Left lung (tissue), 10 donors: ENCODE measurements around the gene SDK1. TPM values are rescaled to one million over a fixed set of nuclear protein-coding genes. Genes with fewer than 3 reads are reported as not detected.
A peak's percentile ranks its signal among the peaks of the same experiment; 100 is the strongest.

Experiments used
- ATAC-seq: fragments of 200-7000 bp; cut with Tn5 transposase; one replicate; pipeline ENCODE4 v1.9.1; 2020; ENCODE audit warnings: moderate library complexity
- DNase-seq, 4 donors: peaks; one replicate each; pipeline ENCODE4 v3.0.0-alpha.2; 2013 to 2020
- H3K27ac ChIP-seq, 2 donors: fragments of 200-600 bp; sonication (generic) in 1 of 2; one replicate each; pipeline versions ENCODE4 v1.5.0 to v1.8.0; 2020 to 2021
- H3K27me3 ChIP-seq, 2 donors: fragments of 200-600 bp; sonication (generic) in 1 of 2; one replicate each; pipeline versions ENCODE4 v1.5.0 to v1.8.0; 2020 to 2021
- H3K36me3 ChIP-seq, 2 donors: fragments of 200-600 bp; sonication (generic) in 1 of 2; one replicate each; pipeline versions ENCODE4 v1.5.0 to v1.8.0; 2020 to 2021
- H3K4me1 ChIP-seq, 2 donors: fragments of 200-600 bp; one replicate each; pipeline ENCODE4 v1.8.0; 2021
- H3K4me3 ChIP-seq, 2 donors: fragments of 200-600 bp; sonication (generic) in 1 of 2; one replicate each; pipeline versions ENCODE4 v1.5.0 to v1.8.0; 2020 to 2021; ENCODE audit warnings: mild to moderate bottlenecking in 1 of 2
- H3K9me3 ChIP-seq, 2 donors: fragments of 200-600 bp; sonication (generic) in 1 of 2; one replicate each; pipeline versions ENCODE4 v1.5.0 to v1.8.0; 2020 to 2021
- intact Hi-C, 2 donors: fragments of 100-400 bp; cut with DNase I; formaldehyde crosslinking; loops; one replicate each; pipeline versions ENCODE4 v1.11.2 to v1.14.2; 2022
- polyA plus RNA-seq, 6 donors: library from polyadenylated mRNA; unstranded; fragments of 120-200 nt; gene quantifications; one replicate each; pipeline ENCODE4 v1.2.1, GENCODE V29; 2013; ENCODE audit not compliant: insufficient read length in 6 of 6
- total RNA-seq, 2 donors: library from RNA; stranded (reverse); fragmentation: NEBNext Ultra II Directional; extraction: Animal tissue kit (Norgen Biotek cat#: 25700); gene quantifications; one replicate each; pipeline ENCODE4 v1.2.1, GENCODE V29; 2021
- TF ChIP-seq, protein P1 (sequence below), 2 donors: fragments of 200-600 bp; sonication (generic) in 1 of 2; IDR thresholded peaks; one replicate each; pipeline versions ENCODE4 v1.5.0 to v1.8.0; 2021; ENCODE audit warnings: antibody characterized with exemption in 2 of 2
- donor health status: DM: no; HTN: yes; CAD: no.
- donor health status: DM: no; HTN: no; CAD: no.

The SDK1 gene
- total and polyA plus RNA-seq, 8 donors: 5.5 to 17.6 (median 13.0) TPM

DNA sequence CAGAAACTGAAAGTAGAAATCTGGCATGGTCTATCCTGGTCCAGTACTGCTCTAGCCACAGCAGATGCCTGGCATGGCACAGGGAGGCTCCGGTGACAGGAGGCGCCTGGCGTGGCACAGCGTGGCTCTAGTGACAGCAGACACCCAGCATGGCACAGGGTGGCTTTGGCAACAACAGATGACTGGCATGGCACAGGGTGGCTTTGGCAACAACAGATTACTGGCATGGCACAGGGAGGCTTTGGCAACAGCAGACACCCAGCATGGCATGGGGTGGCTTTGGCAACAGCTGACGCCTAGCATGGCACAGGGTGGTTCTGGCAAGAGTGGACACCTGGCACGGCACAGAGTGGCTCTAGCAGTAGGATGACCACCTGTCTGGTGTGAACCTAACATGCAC, 900.5 kb downstream of the SDK1 start:
- TF ChIP-seq, protein P1, sequence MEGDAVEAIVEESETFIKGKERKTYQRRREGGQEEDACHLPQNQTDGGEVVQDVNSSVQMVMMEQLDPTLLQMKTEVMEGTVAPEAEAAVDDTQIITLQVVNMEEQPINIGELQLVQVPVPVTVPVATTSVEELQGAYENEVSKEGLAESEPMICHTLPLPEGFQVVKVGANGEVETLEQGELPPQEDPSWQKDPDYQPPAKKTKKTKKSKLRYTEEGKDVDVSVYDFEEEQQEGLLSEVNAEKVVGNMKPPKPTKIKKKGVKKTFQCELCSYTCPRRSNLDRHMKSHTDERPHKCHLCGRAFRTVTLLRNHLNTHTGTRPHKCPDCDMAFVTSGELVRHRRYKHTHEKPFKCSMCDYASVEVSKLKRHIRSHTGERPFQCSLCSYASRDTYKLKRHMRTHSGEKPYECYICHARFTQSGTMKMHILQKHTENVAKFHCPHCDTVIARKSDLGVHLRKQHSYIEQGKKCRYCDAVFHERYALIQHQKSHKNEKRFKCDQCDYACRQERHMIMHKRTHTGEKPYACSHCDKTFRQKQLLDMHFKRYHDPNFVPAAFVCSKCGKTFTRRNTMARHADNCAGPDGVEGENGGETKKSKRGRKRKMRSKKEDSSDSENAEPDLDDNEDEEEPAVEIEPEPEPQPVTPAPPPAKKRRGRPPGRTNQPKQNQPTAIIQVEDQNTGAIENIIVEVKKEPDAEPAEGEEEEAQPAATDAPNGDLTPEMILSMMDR (IDR thresholded peaks at IDR 0.05): no peak
- peaks cover 0 to 4% of the 10 kb centered on the region in 2 donors for H3K9me3 ChIP-seq
- peak in 1 of 4 donors; percentile 65 for DNase-seq
- no peak overlapping the region for H3K27ac ChIP-seq
- intact Hi-C loops: no loop called here
- H3K27me3 ChIP-seq: no peaks in the 10 kb centered on the region
- no peaks in the 10 kb centered on the region for H3K4me1 ChIP-seq
- H3K4me3 ChIP-seq: no peak overlapping the region
- H3K36me3 ChIP-seq: no peaks in the 10 kb centered on the region
- ATAC-seq: no peak

DNA sequence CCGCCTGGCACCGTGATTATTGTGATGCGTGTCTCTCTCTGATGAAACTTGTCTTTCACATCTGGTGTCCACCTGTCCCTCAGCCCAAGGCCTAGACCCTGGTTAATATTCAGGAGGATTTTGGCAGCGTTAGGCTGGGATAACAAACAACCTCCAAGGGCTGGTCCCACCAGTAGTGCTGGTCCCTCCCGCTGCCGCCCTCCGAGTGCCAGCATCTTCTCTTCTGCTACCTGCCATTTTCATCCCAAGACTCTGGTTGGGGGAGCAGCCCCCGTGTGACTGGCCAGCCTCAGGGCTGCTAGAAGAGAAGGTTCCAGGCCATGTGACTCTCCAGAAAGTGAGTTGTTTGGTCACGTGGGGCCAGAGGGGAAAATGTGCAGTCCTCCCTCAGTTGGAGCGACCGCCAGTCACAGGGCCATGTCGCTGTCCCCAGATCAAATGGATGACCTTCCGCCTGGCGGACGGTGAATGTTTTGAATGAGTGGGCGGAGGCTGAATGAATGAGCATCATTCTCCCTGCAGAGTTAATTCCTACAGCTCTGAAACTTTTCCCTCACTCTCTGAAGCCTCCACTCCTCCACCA, 901.2 kb downstream of the SDK1 start:
- ATAC-seq (no peak), DNase-seq (peak in 1 of 4 donors; percentile 45)
- peaks cover 0 to 4% of the 10 kb centered on the region in 2 donors for H3K9me3 ChIP-seq
- H3K4me1 ChIP-seq: no peaks in the 10 kb centered on the region
- no peak overlapping the region for H3K4me3 ChIP-seq
- H3K27ac ChIP-seq: no peak overlapping the region
- no peaks in the 10 kb centered on the region for H3K27me3 ChIP-seq
- intact Hi-C loops: no loop called here
- TF ChIP-seq, protein P1 (IDR thresholded peaks at IDR 0.05): no peak
- no peaks in the 10 kb centered on the region for H3K36me3 ChIP-seq

DNA sequence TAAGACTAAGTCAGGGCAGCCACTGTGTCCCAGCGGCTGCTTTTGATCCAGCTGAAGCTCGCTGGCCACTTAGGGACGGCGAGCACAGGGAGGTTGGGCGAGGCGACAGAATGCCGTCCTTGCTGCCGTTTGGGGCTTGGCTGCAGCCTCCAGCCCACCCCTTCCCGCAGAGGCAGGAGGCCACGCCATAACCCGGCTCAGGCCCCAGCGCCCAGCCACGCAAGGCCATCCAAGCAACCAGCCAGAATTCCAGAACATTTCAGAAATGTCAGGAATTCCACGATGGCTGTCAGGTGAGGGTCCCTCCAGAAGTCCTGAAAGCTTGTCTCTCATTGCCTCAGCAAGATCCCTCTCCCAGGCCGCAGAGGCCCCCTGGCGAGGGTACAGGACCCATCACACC, 901.9 kb downstream of the SDK1 start:
- DNase-seq (peak in 1 of 4 donors; percentile 32), ATAC-seq (no peak)
- Histone ChIP-seq H3K4me1 (no peaks in the 10 kb centered on the region), H3K27ac (no peak overlapping the region), H3K27me3 (no peaks in the 10 kb centered on the region), H3K9me3 (peaks cover 0 to 4% of the 10 kb centered on the region in 2 donors), H3K4me3 (no peak overlapping the region), H3K36me3 (no peaks in the 10 kb centered on the region)
- intact Hi-C loops: no loop called here
- TF ChIP-seq, protein P1 (IDR thresholded peaks at IDR 0.05): no peak

DNA sequence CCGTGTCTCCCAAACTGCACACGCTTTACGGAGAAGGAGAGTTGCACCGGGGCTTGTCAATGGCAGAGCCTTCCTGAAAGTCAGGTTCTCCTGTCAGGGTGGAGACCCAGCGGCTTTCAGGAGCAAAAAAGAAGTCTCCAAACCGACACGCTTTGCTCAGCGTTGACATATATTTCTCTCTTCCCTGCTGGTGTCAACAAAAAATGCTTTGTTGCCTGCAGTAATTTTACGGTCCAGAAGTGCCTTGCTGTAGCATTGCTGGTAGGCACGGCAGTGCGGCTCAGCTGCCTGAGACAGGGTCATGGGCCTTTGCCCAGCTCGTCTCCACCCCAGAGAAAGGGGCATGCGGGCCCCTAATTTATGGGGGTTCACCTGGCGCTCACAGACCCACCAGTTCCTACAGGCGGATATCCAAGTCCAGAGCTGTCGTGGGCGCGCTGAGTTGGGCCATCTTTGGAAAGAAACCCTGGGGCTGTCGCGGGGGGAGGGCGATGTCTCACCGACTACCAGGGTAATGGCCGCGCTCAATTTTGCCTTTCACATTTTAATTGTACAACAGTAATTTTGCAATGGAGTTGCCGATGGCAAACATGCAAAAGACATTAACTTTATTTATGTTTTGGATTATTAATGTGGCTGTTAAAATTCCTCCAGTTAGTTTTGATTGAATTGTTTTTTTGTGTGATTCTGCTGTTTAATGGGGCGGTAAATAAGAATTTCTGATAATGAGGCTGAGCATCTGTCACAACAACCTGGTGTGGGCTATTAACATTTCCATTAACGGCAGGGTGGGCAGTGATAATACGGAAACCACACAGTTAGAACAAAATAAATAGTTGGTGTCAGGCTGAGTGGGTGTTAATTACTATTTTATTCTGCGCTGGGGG, 902.8 kb downstream of the SDK1 start:
- Histone ChIP-seq H3K27ac (no peak overlapping the region), H3K4me1 (no peaks in the 10 kb centered on the region), H3K9me3 (peaks cover 0 to 4% of the 10 kb centered on the region in 2 donors), H3K36me3 (no peaks in the 10 kb centered on the region), H3K27me3 (no peaks in the 10 kb centered on the region), H3K4me3 (no peak overlapping the region)
- ATAC-seq: no peak
- TF ChIP-seq, protein P1 (IDR thresholded peaks at IDR 0.05): no peak
- intact Hi-C loops: no loop called here
- DNase-seq: peak in 1 of 4 donors; percentile 49

DNA sequence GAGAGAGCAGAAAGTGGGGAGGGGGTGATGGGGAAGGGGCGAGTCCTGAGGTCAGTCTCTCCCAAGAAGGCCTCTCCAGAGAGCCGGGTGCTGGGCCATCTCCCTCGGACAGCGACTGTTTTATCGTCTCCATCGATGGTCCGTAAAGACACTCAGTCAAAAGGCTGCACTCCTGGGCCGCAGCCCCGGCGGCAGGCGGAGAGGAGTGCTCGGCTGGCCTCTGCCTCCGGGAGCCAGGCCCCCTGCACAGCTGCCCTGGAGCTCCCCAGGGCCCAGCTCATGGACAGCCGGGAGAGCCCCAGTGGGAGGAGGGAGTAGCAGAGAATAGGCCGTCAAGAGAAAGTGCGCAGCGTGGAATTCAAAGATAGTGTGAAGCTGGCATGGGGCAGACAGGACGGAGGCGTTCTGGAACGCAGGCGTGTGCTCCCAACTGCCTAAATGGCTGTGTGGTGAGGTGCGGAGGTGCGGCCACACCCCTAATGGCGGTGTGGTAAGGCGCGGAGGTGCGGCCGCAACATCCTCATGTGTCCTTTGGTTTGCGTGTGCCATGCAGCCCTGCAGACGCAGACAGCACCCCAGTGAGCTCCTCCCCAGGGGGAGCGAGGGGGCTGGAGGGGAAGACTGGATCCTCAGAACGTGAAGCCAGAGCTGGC, 903.6 kb downstream of the SDK1 start:
- TF ChIP-seq, protein P1 (IDR thresholded peaks at IDR 0.05): no peak
- H3K27me3 ChIP-seq: no peaks in the 10 kb centered on the region

More for the DNA sequence above, 903.6 kb downstream of the SDK1 start:
- H3K27ac ChIP-seq: no peak overlapping the region
- peak; percentile 35 for ATAC-seq
- H3K4me1 ChIP-seq: no peaks in the 10 kb centered on the region
- H3K36me3 ChIP-seq: no peaks in the 10 kb centered on the region
- H3K4me3 ChIP-seq: no peak overlapping the region
- intact Hi-C loops: no loop called here
- peaks cover 0 to 4% of the 10 kb centered on the region in 2 donors for H3K9me3 ChIP-seq
- peak in 1 of 4 donors; percentile 66 for DNase-seq
